SK-N-SH (cell line): ENCODE data around the gene AP2A2.

Experiments used
- CHD2 ChIP-seq: fragments of 150-350 bp; IDR thresholded peaks from 2 replicates; pipeline ENCODE4 v1.6.1; 2018; ENCODE audit warnings: low read length; ENCODE audit not compliant: partially characterized antibody
- CTCF ChIP-seq: fragments of 200-600 bp; sonication (generic); IDR thresholded peaks from 2 replicates; pipeline ENCODE4 v1.6.1; 2017; ENCODE audit warnings: antibody characterized with exemption, mild to moderate bottlenecking, moderate library complexity
- ELF1 ChIP-seq: IDR thresholded peaks from 2 replicates; pipeline ENCODE4 v1.4.0; 2012
- MXI1 ChIP-seq: IDR thresholded peaks from 2 replicates; pipeline ENCODE4 v1.6.1; 2012; ENCODE audit warnings: mild to moderate bottlenecking, low read depth, low read length, improper control_type of control experiment
- NRF1 ChIP-seq: IDR thresholded peaks from 2 replicates; pipeline ENCODE4 v1.6.1; 2012; ENCODE audit warnings: low read depth, mild to moderate bottlenecking, low read length

DNA sequence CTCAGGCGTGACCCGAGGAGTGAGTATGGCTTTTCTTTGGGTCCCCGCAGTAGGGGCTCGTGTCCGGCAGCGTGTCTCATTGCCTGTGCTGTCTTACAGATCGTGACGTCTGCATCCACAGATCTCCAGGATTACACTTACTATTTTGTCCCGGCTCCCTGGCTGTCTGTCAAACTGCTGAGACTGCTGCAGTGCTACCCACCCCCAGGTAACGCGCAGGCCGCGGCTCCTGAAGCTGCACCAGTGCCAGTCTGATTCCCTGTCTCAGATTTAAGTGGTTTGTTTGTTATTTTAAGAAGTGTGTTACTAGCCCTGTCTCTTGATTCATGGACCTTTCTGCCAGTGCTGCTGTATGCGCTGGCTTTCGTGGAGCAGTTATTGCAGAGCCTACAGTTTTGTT, 58.9 kb downstream of the AP2A2 start:
- TF ChIP-seq NRF1 = no peak
- TF ChIP-seq MXI1 = no peak
- no peak for TF ChIP-seq CHD2
- TF ChIP-seq CTCF = no peak
- no peak for TF ChIP-seq ELF1
